ENCODE results near the gene KIF6. TPM values are rescaled to one million over a fixed set of nuclear protein-coding genes. Genes with fewer than 3 reads are reported as not detected.

The KIF6 gene
- total and polyA plus RNA-seq, 2 donors, result 0.24 to 0.37 TPM

- Histone ChIP-seq H3K36me3 (ENCODE audit: control insufficient read depth in 2 of 2, insufficient read depth in 2 of 2, low read length in 1 of 2) (no peaks in the 10 kb centered on the region), H3K4me1 (ENCODE audit: control insufficient read depth in 2 of 2, insufficient read depth in 2 of 2, low read length in 2 of 2) (no peaks in the 10 kb centered on the region), H3K27me3 (ENCODE audit: control insufficient read depth in 2 of 2, insufficient read depth in 1 of 2, low read length in 1 of 2) (no peaks in the 10 kb centered on the region), H3K27ac (ENCODE audit: low read depth in 1 of 2, low read length in 1 of 2) (no peak overlapping the region), H3K4me3 (ENCODE audit: low read length in 2 of 2) (no peak overlapping the region), H3K9me3 (ENCODE audit: control insufficient read depth in 2 of 2, insufficient read depth in 1 of 2, low read length in 1 of 2) (no peaks in the 10 kb centered on the region)
- no peak for DNase-seq (ENCODE audit: low read depth in 6 of 9, low spot score in 9 of 9)
- WGBS, result 93% methylated on average over 5 of the region's 5 CpGs
Measured at GRCh38 chr6:39590871-39591393, 134.3 kb downstream of the KIF6 start.

- H3K27ac ChIP-seq (ENCODE audit: low read depth in 1 of 2, low read length in 1 of 2), result no peak overlapping the region
- H3K9me3 ChIP-seq (ENCODE audit: control insufficient read depth in 2 of 2, insufficient read depth in 1 of 2, low read length in 1 of 2), result no peaks in the 10 kb centered on the region
- 89% methylated on average over 4 of the region's 4 CpGs for WGBS
- no peak overlapping the region for H3K4me3 ChIP-seq (ENCODE audit: low read length in 2 of 2)
- H3K36me3 ChIP-seq (ENCODE audit: control insufficient read depth in 2 of 2, insufficient read depth in 2 of 2, low read length in 1 of 2), result no peaks in the 10 kb centered on the region
- H3K4me1 ChIP-seq (ENCODE audit: control insufficient read depth in 2 of 2, insufficient read depth in 2 of 2, low read length in 2 of 2), result no peaks in the 10 kb centered on the region
- H3K27me3 ChIP-seq (ENCODE audit: control insufficient read depth in 2 of 2, insufficient read depth in 1 of 2, low read length in 1 of 2), result no peaks in the 10 kb centered on the region
- no peak for DNase-seq (ENCODE audit: low read depth in 6 of 9, low spot score in 9 of 9)
Measured at GRCh38 chr6:39587080-39587479, 138.1 kb downstream of the KIF6 start.

- no peak overlapping the region for H3K4me3 ChIP-seq (ENCODE audit: low read length in 2 of 2)
- no peak overlapping the region for H3K27ac ChIP-seq (ENCODE audit: low read depth in 1 of 2, low read length in 1 of 2)
- DNase-seq (ENCODE audit: low read depth in 6 of 9, low spot score in 9 of 9), result no peak
- WGBS, result 97% methylated on average over 2 of the region's 2 CpGs
- no peaks in the 10 kb centered on the region for H3K27me3 ChIP-seq (ENCODE audit: control insufficient read depth in 2 of 2, insufficient read depth in 1 of 2, low read length in 1 of 2)
- no peaks in the 10 kb centered on the region for H3K36me3 ChIP-seq (ENCODE audit: control insufficient read depth in 2 of 2, insufficient read depth in 2 of 2, low read length in 1 of 2)
- H3K4me1 ChIP-seq (ENCODE audit: control insufficient read depth in 2 of 2, insufficient read depth in 2 of 2, low read length in 2 of 2), result no peaks in the 10 kb centered on the region
- no peaks in the 10 kb centered on the region for H3K9me3 ChIP-seq (ENCODE audit: control insufficient read depth in 2 of 2, insufficient read depth in 1 of 2, low read length in 1 of 2)
Measured at GRCh38 chr6:39585641-39586040, 139.6 kb downstream of the KIF6 start.

- no peaks in the 10 kb centered on the region for H3K9me3 ChIP-seq (ENCODE audit: control insufficient read depth in 2 of 2, insufficient read depth in 1 of 2, low read length in 1 of 2)
- DNase-seq (ENCODE audit: low read depth in 6 of 9, low spot score in 9 of 9), result no peak
- no peaks in the 10 kb centered on the region for H3K4me1 ChIP-seq (ENCODE audit: control insufficient read depth in 2 of 2, insufficient read depth in 2 of 2, low read length in 2 of 2)
- no peak overlapping the region for H3K27ac ChIP-seq (ENCODE audit: low read depth in 1 of 2, low read length in 1 of 2)
- H3K27me3 ChIP-seq (ENCODE audit: control insufficient read depth in 2 of 2, insufficient read depth in 1 of 2, low read length in 1 of 2), result no peaks in the 10 kb centered on the region
- H3K36me3 ChIP-seq (ENCODE audit: control insufficient read depth in 2 of 2, insufficient read depth in 2 of 2, low read length in 1 of 2), result no peaks in the 10 kb centered on the region
- H3K4me3 ChIP-seq (ENCODE audit: low read length in 2 of 2), result no peak overlapping the region
- WGBS, result 96% methylated on average over 6 of the region's 6 CpGs
Measured at GRCh38 chr6:39577446-39578165, 147.6 kb downstream of the KIF6 start.

- H3K4me1 ChIP-seq (ENCODE audit: control insufficient read depth in 2 of 2, insufficient read depth in 2 of 2, low read length in 2 of 2), result no peaks in the 10 kb centered on the region
- DNase-seq (ENCODE audit: low read depth in 6 of 9, low spot score in 9 of 9), result no peak
- no peaks in the 10 kb centered on the region for H3K27me3 ChIP-seq (ENCODE audit: control insufficient read depth in 2 of 2, insufficient read depth in 1 of 2, low read length in 1 of 2)
- H3K9me3 ChIP-seq (ENCODE audit: control insufficient read depth in 2 of 2, insufficient read depth in 1 of 2, low read length in 1 of 2), result no peaks in the 10 kb centered on the region
- 93% methylated on average over 4 of the region's 4 CpGs for WGBS
- no peak overlapping the region for H3K27ac ChIP-seq (ENCODE audit: low read depth in 1 of 2, low read length in 1 of 2)
- H3K36me3 ChIP-seq (ENCODE audit: control insufficient read depth in 2 of 2, insufficient read depth in 2 of 2, low read length in 1 of 2), result no peaks in the 10 kb centered on the region
- H3K4me3 ChIP-seq (ENCODE audit: low read length in 2 of 2), result no peak overlapping the region
Measured at GRCh38 chr6:39576556-39577303, 148.5 kb downstream of the KIF6 start.

- H3K36me3 ChIP-seq (ENCODE audit: control insufficient read depth in 2 of 2, insufficient read depth in 2 of 2, low read length in 1 of 2), result no peaks in the 10 kb centered on the region
- no peak overlapping the region for H3K27ac ChIP-seq (ENCODE audit: low read depth in 1 of 2, low read length in 1 of 2)
- DNase-seq (ENCODE audit: low read depth in 6 of 9, low spot score in 9 of 9), result no peak
- no peak overlapping the region for H3K4me3 ChIP-seq (ENCODE audit: low read length in 2 of 2)
- no peaks in the 10 kb centered on the region for H3K4me1 ChIP-seq (ENCODE audit: control insufficient read depth in 2 of 2, insufficient read depth in 2 of 2, low read length in 2 of 2)
- WGBS, result 91% methylated on average over 7 of the region's 7 CpGs
- no peaks in the 10 kb centered on the region for H3K9me3 ChIP-seq (ENCODE audit: control insufficient read depth in 2 of 2, insufficient read depth in 1 of 2, low read length in 1 of 2)
- no peaks in the 10 kb centered on the region for H3K27me3 ChIP-seq (ENCODE audit: control insufficient read depth in 2 of 2, insufficient read depth in 1 of 2, low read length in 1 of 2)
Measured at GRCh38 chr6:39574991-39575390, 150.2 kb downstream of the KIF6 start.

- Histone ChIP-seq H3K27me3 (ENCODE audit: control insufficient read depth in 2 of 2, insufficient read depth in 1 of 2, low read length in 1 of 2) (no peaks in the 10 kb centered on the region), H3K36me3 (ENCODE audit: control insufficient read depth in 2 of 2, insufficient read depth in 2 of 2, low read length in 1 of 2) (no peaks in the 10 kb centered on the region), H3K27ac (ENCODE audit: low read depth in 1 of 2, low read length in 1 of 2) (no peak overlapping the region), H3K4me1 (ENCODE audit: control insufficient read depth in 2 of 2, insufficient read depth in 2 of 2, low read length in 2 of 2) (no peaks in the 10 kb centered on the region), H3K4me3 (ENCODE audit: low read length in 2 of 2) (no peak overlapping the region), H3K9me3 (ENCODE audit: control insufficient read depth in 2 of 2, insufficient read depth in 1 of 2, low read length in 1 of 2) (no peaks in the 10 kb centered on the region)
- 90% methylated on average over 3 of the region's 3 CpGs for WGBS
- DNase-seq (ENCODE audit: low read depth in 6 of 9, low spot score in 9 of 9), result no peak
Measured at GRCh38 chr6:39573541-39573940, 151.7 kb downstream of the KIF6 start.

GRCh38 chr6:39572661-39573340, 152.4 kb downstream of the KIF6 start:
- Histone ChIP-seq H3K9me3 (ENCODE audit: control insufficient read depth in 2 of 2, insufficient read depth in 1 of 2, low read length in 1 of 2) (no peaks in the 10 kb centered on the region), H3K4me1 (ENCODE audit: control insufficient read depth in 2 of 2, insufficient read depth in 2 of 2, low read length in 2 of 2) (no peaks in the 10 kb centered on the region), H3K27me3 (ENCODE audit: control insufficient read depth in 2 of 2, insufficient read depth in 1 of 2, low read length in 1 of 2) (no peaks in the 10 kb centered on the region), H3K36me3 (ENCODE audit: control insufficient read depth in 2 of 2, insufficient read depth in 2 of 2, low read length in 1 of 2) (no peaks in the 10 kb centered on the region), H3K4me3 (ENCODE audit: low read length in 2 of 2) (no peak overlapping the region), H3K27ac (ENCODE audit: low read depth in 1 of 2, low read length in 1 of 2) (no peak overlapping the region)
- DNase-seq (ENCODE audit: low read depth in 6 of 9, low spot score in 9 of 9), result no peak
- WGBS, result 99% methylated on average over 3 of the region's 3 CpGs

- no peaks in the 10 kb centered on the region for H3K4me1 ChIP-seq (ENCODE audit: control insufficient read depth in 2 of 2, insufficient read depth in 2 of 2, low read length in 2 of 2)
- no peak for DNase-seq (ENCODE audit: low read depth in 6 of 9, low spot score in 9 of 9)
- no peak overlapping the region for H3K4me3 ChIP-seq (ENCODE audit: low read length in 2 of 2)
- no peaks in the 10 kb centered on the region for H3K27me3 ChIP-seq (ENCODE audit: control insufficient read depth in 2 of 2, insufficient read depth in 1 of 2, low read length in 1 of 2)
- no peaks in the 10 kb centered on the region for H3K9me3 ChIP-seq (ENCODE audit: control insufficient read depth in 2 of 2, insufficient read depth in 1 of 2, low read length in 1 of 2)
- whole genome bisulfite sequencing, result 83% methylated on average over 1 of the region's 1 CpG
- no peaks in the 10 kb centered on the region for H3K36me3 ChIP-seq (ENCODE audit: control insufficient read depth in 2 of 2, insufficient read depth in 2 of 2, low read length in 1 of 2)
- no peak overlapping the region for H3K27ac ChIP-seq (ENCODE audit: low read depth in 1 of 2, low read length in 1 of 2)
Measured at GRCh38 chr6:39568896-39569295, 156.3 kb downstream of the KIF6 start.
